Sigmoid colon (tissue), 7 donors: ENCODE data around the gene FAM13C. TPM values are rescaled to one million over a fixed set of nuclear protein-coding genes. Genes with fewer than 3 reads are reported as not detected.

Experiments
- DNase-seq: peaks from one replicate; pipeline ENCODE4 v3.0.0-alpha.2; 2019
- H3K27ac ChIP-seq, 4 donors: fragments of 200-600 bp; sonication (generic); one replicate each; pipeline ENCODE4 v1.5.1; 2016 to 2019; ENCODE audit warnings: mild to moderate bottlenecking in 1 of 4
- H3K27me3 ChIP-seq, 3 donors: fragments of 200-600 bp; sonication (generic); one replicate each; pipeline ENCODE4 v1.5.1; 2019; ENCODE audit warnings: mild to moderate bottlenecking in 1 of 3
- H3K36me3 ChIP-seq, 4 donors: fragments of 200-600 bp; sonication (generic); one replicate each; pipeline ENCODE4 v1.5.1; 2016 to 2019
- H3K4me1 ChIP-seq, 4 donors: fragments of 200-600 bp; sonication (generic); one replicate each; pipeline ENCODE4 v1.5.1; 2017 to 2019
- H3K4me3 ChIP-seq, 4 donors: fragments of 200-600 bp; sonication (generic); one replicate each; pipeline ENCODE4 v1.5.1; 2017 to 2019; ENCODE audit warnings: mild to moderate bottlenecking in 2 of 4, moderate library complexity in 1 of 4
- H3K9me3 ChIP-seq, 4 donors: fragments of 200-600 bp in 3 of 4; sonication (generic) in 3 of 4; one replicate each; pipeline versions ENCODE4 v1.5.1 to v1.6.1; 2013 to 2019
- CTCF ChIP-seq, 4 experiments: fragments of 450-650 bp in 3 of 4; fragments of 200-600 bp in 1 of 4; IDR thresholded peaks; one replicate each; pipeline ENCODE4 v1.5.1; 2016 to 2019; ENCODE audit warnings: antibody characterized with exemption in 4 of 4, mild to moderate bottlenecking in 3 of 4, moderate library complexity in 2 of 4
- EP300 ChIP-seq, 4 donors: sonication (generic); formaldehyde crosslinking; IDR thresholded peaks; one replicate each; pipeline ENCODE4 v1.6.1; 2017; ENCODE audit warnings: antibody characterized with exemption in 4 of 4
- POLR2A ChIP-seq, 2 donors: fragments of 450-650 bp; IDR thresholded peaks; one replicate each; pipeline ENCODE4 v1.6.1; 2016; ENCODE audit warnings: antibody characterized with exemption in 2 of 2, mild to moderate bottlenecking in 2 of 2, moderate library complexity in 2 of 2
- POLR2AphosphoS5 ChIP-seq, 4 donors: sonication (generic); formaldehyde crosslinking; IDR thresholded peaks; one replicate each; pipeline ENCODE4 v1.6.1; 2017; ENCODE audit warnings: antibody characterized with exemption in 4 of 4
- WGBS, 2 donors: extraction: QIAGEN DNeasy Blood & Tissue Kit; methylation state at CpG; one replicate each; pipeline ENCODE4 v1.1.7; 2013; 5-methylcytosine and 5-hydroxymethylcytosine counted together
- intact Hi-C: fragments of 100-400 bp; cut with DNase I; formaldehyde crosslinking; loops from one replicate; pipeline ENCODE4 v1.15.1; 2023
- polyA plus RNA-seq, 3 donors: library from polyadenylated mRNA; stranded (reverse); fragments of 200-250 nt; gene quantifications; one replicate each; pipeline ENCODE4 v1.2.3, GENCODE V29; 2013
- total RNA-seq, 4 donors: library from RNA; depleted of rRNA; stranded (reverse); fragments of >200 nt; gene quantifications; one replicate each; pipeline ENCODE4 v1.1.0, GENCODE V29; 2016
- donor health status: healthy with polysubstance abuse.
- donor health status: Bipolar disorder and iron deficiency.
- donor health status: healthy.

The FAM13C gene
- total and polyA plus RNA-seq, 7 donors: 0.92 to 33.9 (median 13.8) TPM

- no peaks in the 10 kb centered on the region for H3K27me3 ChIP-seq
- 22 to 46% methylated on average over 1 of the region's 1 CpG for WGBS, 2 donors
- peak overlapping the region in 1 of 4 donors; percentile 47 for H3K27ac ChIP-seq
- no peaks in the 10 kb centered on the region for H3K9me3 ChIP-seq
- DNase-seq: no peak
- intact Hi-C loops: no loop called here
- H3K36me3 ChIP-seq: peaks cover 0 to 8% (median 0%) of the 10 kb centered on the region in 4 donors
- H3K4me3 ChIP-seq: no peak overlapping the region
- H3K4me1 ChIP-seq: peaks cover 0 to 2% (median 0%) of the 10 kb centered on the region in 4 donors
- TF ChIP-seq POLR2AphosphoS5 (IDR thresholded peaks at IDR 0.05): no peak
- TF ChIP-seq CTCF (IDR thresholded peaks at IDR 0.05): no peak
- TF ChIP-seq POLR2A (IDR thresholded peaks at IDR 0.05): no peak
- no peak for TF ChIP-seq EP300 (IDR thresholded peaks at IDR 0.05)
Observed at GRCh38 chr10:59303018-59303417, 59.3 kb downstream of the FAM13C start.

GRCh38 chr10:59302381-59302780 is 60.0 kb downstream of the FAM13C start:
- no peak for DNase-seq
- Histone ChIP-seq H3K4me1 (no peaks in the 10 kb centered on the region), H3K27me3 (no peaks in the 10 kb centered on the region), H3K9me3 (no peaks in the 10 kb centered on the region), H3K27ac (peak overlapping the region in 1 of 4 donors; percentile 45), H3K36me3 (peaks cover 0 to 8% (median 0%) of the 10 kb centered on the region in 4 donors), H3K4me3 (no peak overlapping the region)
- WGBS, 2 donors: 92 to 94% methylated on average over 4 of the region's 4 CpGs
- intact Hi-C loops: no loop called here
- no peak for TF ChIP-seq EP300 (IDR thresholded peaks at IDR 0.05)
- no peak for TF ChIP-seq POLR2A (IDR thresholded peaks at IDR 0.05)
- no peak for TF ChIP-seq CTCF (IDR thresholded peaks at IDR 0.05)
- TF ChIP-seq POLR2AphosphoS5 (IDR thresholded peaks at IDR 0.05): no peak

GRCh38 chr10:59301067-59301754 is 61.1 kb downstream of the FAM13C start:
- no peak for DNase-seq
- Histone ChIP-seq H3K36me3 (peaks cover 0 to 8% (median 0%) of the 10 kb centered on the region in 4 donors), H3K4me3 (no peak overlapping the region), H3K4me1 (peaks cover 0 to 10% (median 6%) of the 10 kb centered on the region in 4 donors), H3K9me3 (no peaks in the 10 kb centered on the region), H3K27ac (peak overlapping the region in 1 of 4 donors; percentile 45), H3K27me3 (no peaks in the 10 kb centered on the region)
- WGBS, 2 donors: 95 to 96% methylated on average over 6 of the region's 6 CpGs
- no peak for TF ChIP-seq EP300 (IDR thresholded peaks at IDR 0.05)
- TF ChIP-seq POLR2AphosphoS5 (IDR thresholded peaks at IDR 0.05): no peak
- no peak for TF ChIP-seq POLR2A (IDR thresholded peaks at IDR 0.05)
- no peak for TF ChIP-seq CTCF (IDR thresholded peaks at IDR 0.05)
- intact Hi-C loops: no loop called here

- DNase-seq: no peak
- 12 to 60% methylated on average over 1 of the region's 1 CpG for WGBS, 2 donors
- Histone ChIP-seq H3K4me1 (peaks cover 0 to 13% (median 6%) of the 10 kb centered on the region in 4 donors), H3K9me3 (no peaks in the 10 kb centered on the region), H3K4me3 (no peak overlapping the region), H3K27ac (no peak overlapping the region), H3K36me3 (peaks cover 0 to 8% (median 0%) of the 10 kb centered on the region in 4 donors), H3K27me3 (no peaks in the 10 kb centered on the region)
- TF ChIP-seq POLR2A (IDR thresholded peaks at IDR 0.05): no peak
- TF ChIP-seq CTCF (IDR thresholded peaks at IDR 0.05): no peak
- TF ChIP-seq POLR2AphosphoS5 (IDR thresholded peaks at IDR 0.05): no peak
- TF ChIP-seq EP300 (IDR thresholded peaks at IDR 0.05): no peak
- intact Hi-C loops: no loop called here
Observed at GRCh38 chr10:59300386-59300785, 62.0 kb downstream of the FAM13C start.
